HEK293 (cell line): ENCODE results near the gene LFNG.

Experiments
- CTCF ChIA-PET: fragments of 350-600 bp; formaldehyde crosslinking; extraction: SDS; loops from one replicate; lab custom pipeline; 2021; ENCODE audit warnings: antibody characterized with exemption; lab: Yijun Ruan, JAX
- POLR2A ChIA-PET: fragments of 300-600 bp; formaldehyde crosslinking; extraction: SDS; loops from one replicate; lab custom pipeline; 2020; ENCODE audit warnings: antibody characterized with exemption, inconsistent platforms; lab: Yijun Ruan, JAX
- H3K27ac ChIP-seq: fragments of 200-500 bp; sonication (Bioruptor generic); 2 replicates; pipeline ENCODE4 v1.5.1; 2014; ENCODE audit warnings: low read depth, low read length, control low read depth, inconsistent platforms; ENCODE audit errors: extremely low read depth
- H3K36me3 ChIP-seq, 2 experiments: fragments of 200-500 bp in 1 of 2; sonication (Bioruptor generic) in 1 of 2; 1 replicate in 1 of 2; 2 replicates in 1 of 2; pipeline ENCODE4 v1.5.1; 2014 to 2017; ENCODE audit warnings: inconsistent platforms in 2 of 2, low read length in 2 of 2; ENCODE audit not compliant: control insufficient read depth in 2 of 2, insufficient read depth in 1 of 2
- H3K4me1 ChIP-seq: fragments of 200-500 bp; sonication (Bioruptor generic); 2 replicates; pipeline ENCODE4 v1.5.1; 2014; ENCODE audit warnings: mild to moderate bottlenecking, low read length, inconsistent platforms; ENCODE audit not compliant: control insufficient read depth, insufficient read depth
- H3K4me3 ChIP-seq: 2 replicates; pipeline ENCODE4 v1.5.1; 2011; ENCODE audit warnings: low read depth, mild to moderate bottlenecking, control low read depth, low read length, moderate library complexity
- H3K9me3 ChIP-seq: fragments of 200-500 bp; sonication (Bioruptor generic); 2 replicates; pipeline ENCODE4 v1.5.1; 2014; ENCODE audit warnings: low read depth, low read length, inconsistent platforms; ENCODE audit not compliant: control insufficient read depth, insufficient read depth
- BCL11A ChIP-seq: fragments of 450-650 bp; formaldehyde crosslinking; IDR thresholded peaks from 2 replicates; pipeline ENCODE4 v1.5.1; 2016; ENCODE audit warnings: low read depth, missing biosample characterization, missing genetic modification characterization
- GLIS1 ChIP-seq: fragments of 450-650 bp; formaldehyde crosslinking; IDR thresholded peaks from 2 replicates; pipeline ENCODE4 v1.5.1; 2016; ENCODE audit warnings: missing biosample characterization, missing genetic modification characterization
- KLF1 ChIP-seq: fragments of 450-650 bp; formaldehyde crosslinking; IDR thresholded peaks from 2 replicates; pipeline ENCODE4 v1.5.1; 2016; ENCODE audit warnings: missing biosample characterization, missing genetic modification characterization
- OVOL3 ChIP-seq: fragments of 450-650 bp; formaldehyde crosslinking; IDR thresholded peaks from 2 replicates; pipeline ENCODE4 v1.5.1; 2016; ENCODE audit warnings: missing biosample characterization, missing genetic modification characterization
- ZEB2 ChIP-seq: fragments of 450-650 bp; formaldehyde crosslinking; IDR thresholded peaks from 2 replicates; pipeline ENCODE4 v1.5.1; 2016; ENCODE audit warnings: missing biosample characterization, missing genetic modification characterization
- ZNF146 ChIP-seq: fragments of 450-650 bp; formaldehyde crosslinking; IDR thresholded peaks from 2 replicates; pipeline ENCODE4 v1.5.1; 2016; ENCODE audit warnings: missing biosample characterization, missing genetic modification characterization
- ZNF560 ChIP-seq: fragments of 450-650 bp; formaldehyde crosslinking; IDR thresholded peaks from 2 replicates; pipeline ENCODE4 v1.5.1; 2017; ENCODE audit warnings: missing biosample characterization, missing genetic modification characterization, borderline replicate concordance
- ZNF610 ChIP-seq: fragments of 450-650 bp; formaldehyde crosslinking; IDR thresholded peaks from 2 replicates; pipeline ENCODE4 v1.5.1; 2016; ENCODE audit warnings: missing biosample characterization, missing genetic modification characterization, borderline replicate concordance
- ZNF623 ChIP-seq: fragments of 450-650 bp; formaldehyde crosslinking; IDR thresholded peaks from 2 replicates; pipeline ENCODE4 v1.5.1; 2016; ENCODE audit warnings: missing biosample characterization, missing genetic modification characterization
- ZNF701 ChIP-seq: fragments of 450-650 bp; formaldehyde crosslinking; IDR thresholded peaks from 2 replicates; pipeline ENCODE4 v1.5.1; 2016; ENCODE audit warnings: missing biosample characterization, missing genetic modification characterization
- ZNF747 ChIP-seq: fragments of 450-650 bp; formaldehyde crosslinking; IDR thresholded peaks from 2 replicates; pipeline ENCODE4 v1.5.1; 2016; ENCODE audit warnings: missing biosample characterization, missing genetic modification characterization
- TF ChIP-seq, protein P1 (sequence below): fragments of 450-650 bp; formaldehyde crosslinking; IDR thresholded peaks from 2 replicates; pipeline ENCODE4 v1.5.1; 2016; ENCODE audit warnings: missing biosample characterization, missing genetic modification characterization

The LFNG gene

DNA sequence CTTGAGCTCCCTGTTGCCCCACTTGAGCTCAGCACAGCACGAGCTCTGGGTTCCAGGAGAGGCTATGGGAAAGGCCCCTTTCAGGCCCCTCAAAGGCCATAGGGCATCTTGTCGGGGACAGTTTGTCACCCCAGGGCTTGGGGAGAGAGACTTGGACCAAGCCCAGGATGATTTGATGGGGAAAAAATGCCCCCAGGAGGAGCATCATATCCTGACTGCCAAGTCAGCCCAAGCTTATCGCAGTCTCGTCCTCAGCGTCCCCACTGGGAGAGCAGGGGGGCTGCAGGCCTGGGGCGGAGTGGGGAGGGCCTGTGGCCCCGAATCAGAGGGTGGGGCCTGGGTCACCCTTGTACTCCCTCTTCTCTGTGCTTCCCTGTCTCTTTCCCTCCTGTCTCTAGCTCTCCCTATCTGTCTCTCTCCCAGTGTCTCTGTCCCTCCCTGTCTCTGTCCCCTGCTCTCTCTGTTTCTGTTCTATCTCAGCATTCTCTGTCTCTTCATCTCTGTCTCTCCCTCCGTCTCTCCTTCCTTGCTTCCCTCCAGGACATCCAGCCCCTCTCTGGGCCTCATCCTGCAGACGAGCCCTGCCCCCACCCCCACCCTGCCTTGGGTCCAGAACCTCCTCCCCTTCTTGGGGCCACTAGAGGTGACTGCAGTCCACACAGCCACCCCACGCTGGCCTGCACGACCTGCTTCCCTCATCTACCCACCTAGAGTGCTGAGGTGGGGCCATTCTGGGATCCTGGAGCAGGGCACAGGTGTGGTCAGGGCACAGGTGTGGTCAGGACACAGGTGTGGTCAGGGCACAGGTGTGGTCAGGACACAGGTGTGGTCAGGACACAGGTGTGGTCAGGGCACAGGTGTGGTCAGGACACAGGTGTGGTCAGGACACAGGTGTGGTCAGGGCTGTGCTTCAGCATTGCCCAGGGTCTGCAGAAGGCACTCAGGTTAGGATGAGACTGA, 26.1 kb upstream of the LFNG start:
- POLR2A ChIA-PET, result interaction anchor here (0.9 to 1.2 kb wide), 2 partner anchors 24 to 27 kb away, joined by 3 read pairs; no protein-coding TSS in a partner anchor
- Histone ChIP-seq H3K4me3 (no peak overlapping the region), H3K36me3 (no peaks in the 10 kb centered on the region)

DNA sequence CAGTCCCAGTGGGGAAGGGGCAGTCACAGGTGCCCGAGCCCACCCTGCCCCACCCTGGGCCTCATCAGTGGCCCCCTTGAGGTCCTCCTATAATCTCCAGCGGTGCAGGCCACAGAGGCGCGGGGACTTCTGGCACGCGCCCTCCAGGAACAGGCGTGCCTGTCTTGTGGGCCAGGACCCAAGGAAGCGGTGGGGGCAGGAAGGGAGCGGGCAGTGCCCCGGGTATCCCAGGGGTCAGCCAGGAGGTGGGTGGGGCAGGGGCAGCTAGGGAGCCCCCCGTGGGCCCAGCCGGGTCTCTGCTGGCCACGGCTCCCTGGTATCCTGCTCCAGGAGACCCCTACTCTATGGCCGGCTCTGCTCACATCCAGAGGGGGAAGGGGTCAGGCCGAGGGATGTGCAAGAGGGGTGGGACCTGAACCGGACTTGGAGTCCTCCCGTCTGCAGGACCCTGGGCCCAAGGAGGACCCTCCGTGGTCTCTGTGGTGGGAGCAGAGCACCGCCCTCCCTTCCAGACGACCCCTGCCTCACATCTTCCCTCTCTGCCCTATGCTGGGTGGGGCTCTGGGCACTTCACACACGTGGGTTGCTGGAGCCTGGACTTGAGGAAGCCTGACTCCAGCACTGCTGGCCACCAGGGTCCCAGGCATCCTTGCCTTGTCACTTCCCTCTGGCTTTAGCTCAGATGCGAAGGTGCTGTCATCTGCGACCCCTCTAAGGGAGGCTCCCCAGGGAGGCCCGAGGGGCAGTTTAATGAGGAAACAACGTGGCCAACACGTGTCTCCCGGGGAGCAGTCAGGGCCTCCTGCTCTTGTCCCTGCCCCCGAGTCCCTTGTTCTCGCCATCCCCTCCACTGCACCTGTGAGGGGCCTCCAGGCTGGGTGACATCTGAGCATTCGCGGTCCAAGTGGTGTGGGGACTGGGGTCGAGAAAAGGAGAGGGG, 25.1 kb upstream of the LFNG start:
- ChIA-PET POLR2A (no interaction called here), CTCF (no interaction called here)
- TF ChIP-seq ZNF560 (no peak), GLIS1 (tag by site-specific recombination) (peak; percentile 44; the same call in 1 of the 2 replicates), BCL11A (tag by site-specific recombination) (no peak), ZNF623 (no peak)
- H3K4me1 ChIP-seq, result no peaks in the 10 kb centered on the region
- no peaks in the 10 kb centered on the region for H3K9me3 ChIP-seq
- H3K4me3 ChIP-seq, result no peak overlapping the region
- no peak overlapping the region for H3K27ac ChIP-seq
- H3K36me3 ChIP-seq, result no peaks in the 10 kb centered on the region

More for the DNA sequence above, 26.1 kb upstream of the LFNG start:
- no peaks in the 10 kb centered on the region for H3K9me3 ChIP-seq
- TF ChIP-seq OVOL3 (tag by site-specific recombination), result no peak
- TF ChIP-seq ZEB2 (tag by site-specific recombination), result peak; percentile 43; the same call in 1 of the 2 replicates
- H3K27ac ChIP-seq, result no peak overlapping the region
- CTCF ChIA-PET, result interaction anchor here (1.0 kb wide), 1 partner anchor 10 kb away, joined by 3 read pairs; no protein-coding TSS in a partner anchor
- no peaks in the 10 kb centered on the region for H3K4me1 ChIP-seq

DNA sequence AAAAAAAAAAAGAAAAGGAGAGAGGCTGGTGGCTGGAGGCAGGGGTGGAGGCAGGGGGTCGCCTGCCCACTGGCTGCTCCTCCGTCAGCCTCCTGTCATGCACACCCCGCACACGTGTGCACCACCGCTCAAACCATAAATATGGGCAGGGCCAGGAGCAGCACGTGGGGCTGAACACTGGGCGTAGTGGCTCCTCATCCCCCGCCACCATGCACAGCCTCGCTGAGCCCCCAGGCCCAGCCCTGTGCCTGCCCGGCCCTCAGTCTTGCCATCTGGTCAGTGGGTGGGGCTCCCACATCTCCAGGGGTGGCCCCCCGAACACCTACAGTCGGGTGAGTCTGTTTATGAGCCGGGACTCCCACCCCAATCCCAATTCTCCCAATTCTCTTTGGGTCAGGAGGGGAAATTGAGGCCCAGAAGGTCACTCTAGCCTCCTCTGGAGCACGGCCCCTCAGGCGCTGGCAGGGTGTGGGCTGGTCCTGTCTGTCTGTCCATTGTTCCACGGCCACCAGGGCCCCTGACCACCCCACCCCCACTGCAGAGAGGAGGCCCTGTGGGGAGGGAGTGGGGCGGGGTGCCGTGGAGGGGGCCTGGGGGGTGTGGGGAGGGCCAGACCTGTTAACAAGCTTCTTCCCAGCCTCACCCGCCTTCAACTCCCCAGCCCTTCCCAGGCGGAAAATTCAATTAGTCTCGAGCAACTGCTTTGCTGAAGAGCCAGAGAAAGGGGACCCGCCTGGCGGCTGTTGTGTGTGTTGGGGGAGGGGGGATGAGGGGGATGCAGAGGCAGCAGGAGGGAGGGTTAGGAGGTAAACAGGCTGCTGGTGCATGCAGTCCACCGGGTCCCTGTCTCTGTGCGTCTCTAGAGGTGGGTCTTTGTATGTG, 23.9 kb upstream of the LFNG start:
- Histone ChIP-seq H3K9me3 (no peaks in the 10 kb centered on the region), H3K36me3 (no peaks in the 10 kb centered on the region), H3K4me1 (no peaks in the 10 kb centered on the region), H3K4me3 (no peak overlapping the region), H3K27ac (no peak overlapping the region)
- CTCF ChIA-PET, result interaction anchor here (0.6 kb wide), 1 partner anchor 186 kb away, joined by 4 read pairs; no protein-coding TSS in a partner anchor
- POLR2A ChIA-PET, result no interaction called here
- TF ChIP-seq KLF1 (peak; percentile 54), ZNF747 (no peak)

DNA sequence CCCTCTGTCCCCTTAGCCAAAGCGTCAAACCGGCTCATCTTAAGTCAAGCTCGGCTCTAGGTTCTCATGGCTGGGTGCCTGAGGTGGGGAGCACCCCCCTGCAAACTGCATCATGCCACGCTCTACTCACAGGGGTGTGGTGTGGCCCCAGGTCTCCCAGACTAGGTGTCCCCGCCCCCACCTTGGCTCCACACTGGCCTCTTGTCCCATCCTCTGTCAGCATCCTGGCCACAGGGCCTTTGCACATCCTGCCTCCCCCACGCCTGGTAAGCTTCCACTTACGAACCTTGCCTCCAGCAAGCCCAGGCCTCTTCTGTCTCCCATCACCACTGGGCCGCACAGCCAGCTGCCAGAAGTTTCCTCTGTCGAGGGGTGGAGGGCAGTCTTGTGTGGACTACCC, 23.2 kb upstream of the LFNG start:
- H3K4me3 ChIP-seq, result no peak overlapping the region
- no peaks in the 10 kb centered on the region for H3K4me1 ChIP-seq
- TF ChIP-seq ZNF701 (tag by site-specific recombination) (no peak), ZNF146 (tag by site-specific recombination) (no peak), ZNF623 (peak; percentile 98), ZNF610 (tag by site-specific recombination) (no peak)
- TF ChIP-seq, protein P1, sequence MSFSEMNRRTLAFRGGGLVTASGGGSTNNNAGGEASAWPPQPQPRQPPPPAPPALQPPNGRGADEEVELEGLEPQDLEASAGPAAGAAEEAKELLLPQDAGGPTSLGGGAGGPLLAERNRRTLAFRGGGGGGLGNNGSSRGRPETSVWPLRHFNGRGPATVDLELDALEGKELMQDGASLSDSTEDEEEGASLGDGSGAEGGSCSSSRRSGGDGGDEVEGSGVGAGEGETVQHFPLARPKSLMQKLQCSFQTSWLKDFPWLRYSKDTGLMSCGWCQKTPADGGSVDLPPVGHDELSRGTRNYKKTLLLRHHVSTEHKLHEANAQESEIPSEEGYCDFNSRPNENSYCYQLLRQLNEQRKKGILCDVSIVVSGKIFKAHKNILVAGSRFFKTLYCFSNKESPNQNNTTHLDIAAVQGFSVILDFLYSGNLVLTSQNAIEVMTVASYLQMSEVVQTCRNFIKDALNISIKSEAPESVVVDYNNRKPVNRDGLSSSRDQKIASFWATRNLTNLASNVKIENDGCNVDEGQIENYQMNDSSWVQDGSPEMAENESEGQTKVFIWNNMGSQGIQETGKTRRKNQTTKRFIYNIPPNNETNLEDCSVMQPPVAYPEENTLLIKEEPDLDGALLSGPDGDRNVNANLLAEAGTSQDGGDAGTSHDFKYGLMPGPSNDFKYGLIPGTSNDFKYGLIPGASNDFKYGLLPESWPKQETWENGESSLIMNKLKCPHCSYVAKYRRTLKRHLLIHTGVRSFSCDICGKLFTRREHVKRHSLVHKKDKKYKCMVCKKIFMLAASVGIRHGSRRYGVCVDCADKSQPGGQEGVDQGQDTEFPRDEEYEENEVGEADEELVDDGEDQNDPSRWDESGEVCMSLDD, result no peak
- no peak overlapping the region for H3K27ac ChIP-seq
- H3K36me3 ChIP-seq, result no peaks in the 10 kb centered on the region
- no peaks in the 10 kb centered on the region for H3K9me3 ChIP-seq
- POLR2A ChIA-PET, result no interaction called here
- CTCF ChIA-PET, result interaction anchor here (0.6 kb wide), 2 partner anchors 115 to 185 kb away, joined by 3 to 4 read pairs; no protein-coding TSS in a partner anchor
